Stomach (tissue), 9 donors: ENCODE results near the gene BCR. TPM values are rescaled to one million over a fixed set of nuclear protein-coding genes. Genes with fewer than 3 reads are reported as not detected.
A peak's percentile ranks its signal among the peaks of the same experiment; 100 is the strongest.

Experiments
- DNase-seq, 2 donors: peaks; one replicate each; pipeline versions ENCODE4 v3.0.0 to v3.0.0-alpha.2; 2013 to 2019
- H3K27ac ChIP-seq, 5 donors: fragments of 200-600 bp in 4 of 5; sonication (generic) in 4 of 5; one replicate each; pipeline ENCODE4 v1.5.1; 2013 to 2019; ENCODE audit warnings: mild to moderate bottlenecking in 1 of 5, moderate library complexity in 1 of 5
- H3K27me3 ChIP-seq, 3 donors: fragments of 200-600 bp; sonication (generic); one replicate each; pipeline ENCODE4 v1.5.1; 2017 to 2019; ENCODE audit warnings: mixed run types in 1 of 3
- H3K36me3 ChIP-seq, 4 donors: fragments of 200-600 bp; sonication (generic); 1 replicate in 3 of 4; 2 replicates in 1 of 4; pipeline ENCODE4 v1.5.1; 2016 to 2019
- H3K4me1 ChIP-seq, 4 donors: fragments of 200-600 bp; sonication (generic); one replicate each; pipeline ENCODE4 v1.5.1; 2016 to 2019
- H3K4me3 ChIP-seq, 4 donors: fragments of 200-600 bp; sonication (generic) in 3 of 4; one replicate each; pipeline ENCODE4 v1.5.1; 2016 to 2019; ENCODE audit warnings: mild to moderate bottlenecking in 1 of 4
- H3K9me3 ChIP-seq, 4 donors: fragments of 200-600 bp; sonication (generic); one replicate each; pipeline ENCODE4 v1.5.1; 2016 to 2019
- CTCF ChIP-seq, 7 experiments: fragments of 450-650 bp in 4 of 7; fragments of 200-600 bp in 3 of 7; sonication (generic) in 3 of 7; IDR thresholded peaks; one replicate each; pipeline ENCODE4 v1.5.1; 2016 to 2019; ENCODE audit warnings: antibody characterized with exemption in 7 of 7, control low read depth in 2 of 7, mild to moderate bottlenecking in 1 of 7
- EP300 ChIP-seq: sonication (generic); formaldehyde crosslinking; IDR thresholded peaks from one replicate; pipeline ENCODE4 v1.6.1; 2017; ENCODE audit warnings: antibody characterized with exemption
- POLR2A ChIP-seq, 4 donors: fragments of 450-650 bp; IDR thresholded peaks; one replicate each; pipeline ENCODE4 v1.6.1; 2016; ENCODE audit warnings: antibody characterized with exemption in 4 of 4, control low read depth in 2 of 4, mild to moderate bottlenecking in 1 of 4, moderate library complexity in 1 of 4
- POLR2AphosphoS5 ChIP-seq, 3 donors: sonication (generic); formaldehyde crosslinking; IDR thresholded peaks; one replicate each; pipeline ENCODE4 v1.6.1; 2016; ENCODE audit warnings: antibody characterized with exemption in 3 of 3
- WGBS, 5 donors: extraction: QIAGEN DNeasy Blood & Tissue Kit in 3 of 5; methylation state at CpG; one replicate each; pipeline versions ENCODE4 v1.1.5 to v1.1.7; 2013 to 2018; 5-methylcytosine and 5-hydroxymethylcytosine counted together
- intact Hi-C: fragments of 100-400 bp; cut with DNase I; formaldehyde crosslinking; loops from one replicate; pipeline ENCODE4 v1.15.1; 2023; ENCODE audit warnings: low total_unique reads
- polyA plus RNA-seq, 3 donors: library from polyadenylated mRNA; stranded (reverse); fragments of 200-250 nt; gene quantifications; one replicate each; pipeline ENCODE4 v1.2.3, GENCODE V29; 2013
- total RNA-seq, 5 donors: library from RNA; depleted of rRNA; stranded (reverse); fragments of >200 nt; gene quantifications; one replicate each; pipeline versions ENCODE4 v1.1.0 to v1.2.3, GENCODE V29; 2014 to 2016
- donor health status: healthy with polysubstance abuse.
- donor health status: Bipolar disorder and iron deficiency.
- donor health status: healthy.

Gene BCR
- total and polyA plus RNA-seq, 8 donors = 10.4 to 80.1 (median 19.6) TPM

- H3K27ac ChIP-seq = no peak overlapping the region
- DNase-seq = no peak
- no peak overlapping the region for H3K4me3 ChIP-seq
- H3K4me1 ChIP-seq = peaks cover 4 to 17% (median 11%) of the 10 kb centered on the region in 4 donors
- 91 to 98% (median 95%) methylated on average over 11 of the region's 11 CpGs for WGBS, 5 donors
- intact Hi-C loops = no loop called here
- peaks cover 46 to 99% (median 98%) of the 10 kb centered on the region in 4 donors for H3K36me3 ChIP-seq
- H3K9me3 ChIP-seq = no peaks in the 10 kb centered on the region
- no peaks in the 10 kb centered on the region for H3K27me3 ChIP-seq
- TF ChIP-seq POLR2A (IDR thresholded peaks at IDR 0.05) = no peak
- TF ChIP-seq POLR2AphosphoS5 (IDR thresholded peaks at IDR 0.05) = no peak
- TF ChIP-seq EP300 = no peak
- TF ChIP-seq CTCF (IDR thresholded peaks at IDR 0.05) = no peak
These were observed 113.9 kb downstream of the BCR start for GRCh38 chr22:23294221-23294620.

- H3K36me3 ChIP-seq = peaks cover 33 to 81% (median 80%) of the 10 kb centered on the region in 4 donors
- no peaks in the 10 kb centered on the region for H3K9me3 ChIP-seq
- no peak overlapping the region for H3K27ac ChIP-seq
- no peak for DNase-seq
- peaks cover 5 to 15% (median 11%) of the 10 kb centered on the region in 4 donors for H3K4me1 ChIP-seq
- no peak overlapping the region for H3K4me3 ChIP-seq
- intact Hi-C loops = no loop called here
- TF ChIP-seq CTCF (IDR thresholded peaks at IDR 0.05) (no peak), EP300 (no peak), POLR2AphosphoS5 (IDR thresholded peaks at IDR 0.05) (no peak), POLR2A (IDR thresholded peaks at IDR 0.05) (no peak)
- no peaks in the 10 kb centered on the region for H3K27me3 ChIP-seq
- 79 to 92% (median 87%) methylated on average over 2 to 6 of the region's 6 CpGs for WGBS, 5 donors
These were observed 120.2 kb downstream of the BCR start for GRCh38 chr22:23300476-23300875.

- Histone ChIP-seq H3K4me3 (no peak overlapping the region), H3K4me1 (peaks cover 9 to 27% (median 21%) of the 10 kb centered on the region in 4 donors), H3K9me3 (no peaks in the 10 kb centered on the region), H3K27ac (no peak overlapping the region), H3K27me3 (no peaks in the 10 kb centered on the region), H3K36me3 (peaks cover 28 to 71% (median 69%) of the 10 kb centered on the region in 4 donors)
- TF ChIP-seq POLR2AphosphoS5 (IDR thresholded peaks at IDR 0.05) (no peak), POLR2A (IDR thresholded peaks at IDR 0.05) (no peak), EP300 (no peak), CTCF (IDR thresholded peaks at IDR 0.05) (no peak)
- no peak for DNase-seq
- WGBS, 5 donors = 93 to 96% (median 95%) methylated on average over 7 of the region's 7 CpGs
- intact Hi-C loops = no loop called here
These were observed 121.3 kb downstream of the BCR start for GRCh38 chr22:23301591-23301990.

GRCh38 chr22:23302171-23303002 lies 122.1 kb downstream of the BCR start:
- 83 to 91% (median 89%) methylated on average over 15 to 21 of the region's 21 CpGs for WGBS, 5 donors
- intact Hi-C loops = no loop called here
- TF ChIP-seq CTCF (IDR thresholded peaks at IDR 0.05) = no peak
- no peak for TF ChIP-seq EP300
- TF ChIP-seq POLR2A (IDR thresholded peaks at IDR 0.05) = no peak
- TF ChIP-seq POLR2AphosphoS5 (IDR thresholded peaks at IDR 0.05) = no peak
- no peak for DNase-seq
- peaks cover 9 to 31% (median 25%) of the 10 kb centered on the region in 4 donors for H3K4me1 ChIP-seq
- H3K27me3 ChIP-seq = no peaks in the 10 kb centered on the region
- H3K4me3 ChIP-seq = no peak overlapping the region
- peaks cover 25 to 63% (median 62%) of the 10 kb centered on the region in 4 donors for H3K36me3 ChIP-seq
- no peaks in the 10 kb centered on the region for H3K9me3 ChIP-seq
- H3K27ac ChIP-seq = peak overlapping the region in 1 of 5 donors; percentile 48
